ENCODE data around the gene IFT27.

- TF ChIP-seq POLR2A (IDR thresholded peaks at IDR 0.05): no peak
- TF ChIP-seq, protein P1, sequence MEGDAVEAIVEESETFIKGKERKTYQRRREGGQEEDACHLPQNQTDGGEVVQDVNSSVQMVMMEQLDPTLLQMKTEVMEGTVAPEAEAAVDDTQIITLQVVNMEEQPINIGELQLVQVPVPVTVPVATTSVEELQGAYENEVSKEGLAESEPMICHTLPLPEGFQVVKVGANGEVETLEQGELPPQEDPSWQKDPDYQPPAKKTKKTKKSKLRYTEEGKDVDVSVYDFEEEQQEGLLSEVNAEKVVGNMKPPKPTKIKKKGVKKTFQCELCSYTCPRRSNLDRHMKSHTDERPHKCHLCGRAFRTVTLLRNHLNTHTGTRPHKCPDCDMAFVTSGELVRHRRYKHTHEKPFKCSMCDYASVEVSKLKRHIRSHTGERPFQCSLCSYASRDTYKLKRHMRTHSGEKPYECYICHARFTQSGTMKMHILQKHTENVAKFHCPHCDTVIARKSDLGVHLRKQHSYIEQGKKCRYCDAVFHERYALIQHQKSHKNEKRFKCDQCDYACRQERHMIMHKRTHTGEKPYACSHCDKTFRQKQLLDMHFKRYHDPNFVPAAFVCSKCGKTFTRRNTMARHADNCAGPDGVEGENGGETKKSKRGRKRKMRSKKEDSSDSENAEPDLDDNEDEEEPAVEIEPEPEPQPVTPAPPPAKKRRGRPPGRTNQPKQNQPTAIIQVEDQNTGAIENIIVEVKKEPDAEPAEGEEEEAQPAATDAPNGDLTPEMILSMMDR (IDR thresholded peaks at IDR 0.05): no peak
Observed at GRCh38 chr22:36808721-36809344, 32.9 kb upstream of the IFT27 start.
